Esophagus (tissue), 2 donors: ENCODE measurements around the gene RAB32. TPM values are rescaled to one million over a fixed set of nuclear protein-coding genes. Genes with fewer than 3 reads are reported as not detected.

ENCODE experiments used
- H3K27ac ChIP-seq, 2 donors: one replicate each; pipeline ENCODE4 v1.5.1; 2013; ENCODE audit warnings: low read depth in 2 of 2, mild to moderate bottlenecking in 2 of 2, inconsistent platforms in 1 of 2, low read length in 1 of 2, moderate library complexity in 1 of 2
- H3K27me3 ChIP-seq, 2 donors: one replicate each; pipeline ENCODE4 v1.6.1; 2013; ENCODE audit warnings: low read length in 2 of 2, control low read depth in 1 of 2, mild to moderate bottlenecking in 1 of 2; ENCODE audit not compliant: insufficient read depth in 2 of 2, control insufficient read depth in 1 of 2
- H3K36me3 ChIP-seq, 2 donors: one replicate each; pipeline ENCODE4 v1.6.1; 2013; ENCODE audit warnings: low read length in 1 of 2; ENCODE audit not compliant: control insufficient read depth in 2 of 2, insufficient read depth in 2 of 2
- H3K4me1 ChIP-seq, 2 donors: one replicate each; pipeline ENCODE4 v1.6.1; 2013; ENCODE audit warnings: low read length in 1 of 2; ENCODE audit not compliant: control insufficient read depth in 2 of 2, insufficient read depth in 2 of 2
- H3K4me3 ChIP-seq, 2 donors: one replicate each; pipeline ENCODE4 v1.5.1; 2013; ENCODE audit warnings: low read length in 2 of 2, mild to moderate bottlenecking in 2 of 2, low read depth in 1 of 2, moderate library complexity in 1 of 2
- H3K9me3 ChIP-seq, 2 donors: one replicate each; pipeline ENCODE4 v1.6.1; 2013; ENCODE audit warnings: mild to moderate bottlenecking in 2 of 2, low read depth in 1 of 2, low read length in 1 of 2, moderate library complexity in 1 of 2; ENCODE audit not compliant: control insufficient read depth in 2 of 2, insufficient read depth in 1 of 2
- WGBS, 2 donors: extraction: QIAGEN DNeasy Blood & Tissue Kit; methylation state at CpG; one replicate each; pipeline ENCODE4 v1.1.7; 2013; 5-methylcytosine and 5-hydroxymethylcytosine counted together
- polyA plus RNA-seq, 2 donors: library from polyadenylated mRNA; stranded (reverse); fragments of 200-250 nt; gene quantifications; one replicate each; pipeline ENCODE4 v1.2.3, GENCODE V29; 2013
- donor health status: healthy with polysubstance abuse.
- donor health status: Bipolar disorder and iron deficiency.

RAB32 gene
- polyA plus RNA-seq, 2 donors: 1.6 to 3.9 TPM

DNA sequence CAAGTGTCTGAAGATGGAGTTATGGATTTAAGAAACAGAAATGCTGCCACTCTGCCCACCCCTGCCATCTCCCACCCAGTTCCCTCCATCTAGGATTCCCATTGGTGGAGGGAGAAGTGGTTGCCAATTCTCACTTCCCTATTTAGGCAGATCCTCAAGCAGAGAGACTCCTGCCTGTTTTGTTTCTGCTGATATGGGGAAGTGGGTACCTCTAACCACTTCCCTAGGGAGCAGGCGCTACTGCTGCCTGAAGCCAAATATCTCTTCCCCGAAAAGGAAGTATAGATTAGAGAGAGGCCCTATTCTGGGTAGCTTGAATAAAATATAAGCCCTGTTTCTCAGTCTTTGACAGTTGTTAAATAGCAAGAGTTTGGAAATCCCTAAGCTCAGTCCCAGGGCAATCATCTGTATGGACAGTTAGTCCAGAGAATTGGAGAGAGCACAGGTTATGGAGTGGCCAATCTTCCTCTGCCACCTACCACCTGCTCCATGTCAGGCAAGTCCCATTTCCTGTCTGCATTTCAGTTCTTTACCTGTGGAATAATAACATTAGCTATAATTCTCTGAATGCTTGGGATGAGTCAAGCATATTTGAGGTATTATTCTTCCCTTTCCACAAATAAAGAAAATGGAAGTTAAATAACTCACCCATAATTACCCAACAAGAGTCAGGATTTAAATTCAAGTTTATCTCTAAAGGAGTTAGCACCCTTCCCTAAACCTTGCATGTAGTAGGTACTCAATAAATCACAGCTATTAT, 52.5 kb downstream of the RAB32 start:
- WGBS, 2 donors: 69 to 70% methylated on average over 2 of the region's 2 CpGs
- H3K27me3 ChIP-seq: no peaks in the 10 kb centered on the region
- no peak overlapping the region for H3K27ac ChIP-seq
- no peaks in the 10 kb centered on the region for H3K9me3 ChIP-seq
- peaks cover 0 to 6% of the 10 kb centered on the region in 2 donors for H3K4me1 ChIP-seq
- H3K36me3 ChIP-seq: no peaks in the 10 kb centered on the region
- H3K4me3 ChIP-seq: no peak overlapping the region

DNA sequence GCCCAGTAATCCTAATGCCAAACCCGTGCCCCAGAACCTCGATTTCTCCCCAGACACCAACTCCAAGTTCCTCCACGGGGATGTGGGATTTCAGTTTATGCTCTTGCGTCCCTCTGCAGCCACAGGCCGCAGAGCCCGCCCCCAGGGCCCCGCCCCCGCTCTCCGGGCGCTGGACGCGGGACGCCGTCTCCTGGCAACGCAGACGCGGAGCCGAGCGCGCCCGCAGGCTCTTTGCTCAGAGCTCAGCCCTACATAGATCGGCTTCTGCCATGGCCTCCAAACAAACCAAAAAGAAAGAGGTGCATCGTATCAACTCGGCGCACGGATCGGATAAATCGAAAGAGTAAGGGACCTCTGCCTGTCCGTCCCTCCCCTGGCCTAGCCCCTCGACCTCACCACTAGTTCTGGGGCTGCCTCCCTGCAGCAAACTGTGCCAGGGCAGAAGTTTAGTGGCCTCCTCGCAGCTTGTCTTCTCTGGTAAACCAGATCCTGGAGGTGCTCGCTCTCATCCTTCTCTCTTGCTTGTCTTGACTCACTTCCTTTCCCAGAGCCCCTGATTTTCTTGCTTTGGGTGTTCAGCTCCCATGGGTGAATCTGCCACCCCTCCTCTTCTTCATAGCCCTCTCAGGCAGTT, 55.3 kb downstream of the RAB32 start, which contains the start of gene ADGB:
ADGB (plus strand) TSS at position 201 of the 634 bp plus-strand sequence; CDS start at position 270, 69 bp downstream.
- Histone ChIP-seq H3K4me1 (peaks cover 0 to 6% of the 10 kb centered on the region in 2 donors), H3K27ac (no peak within 1 kb of the TSS), H3K4me3 (peak within 1 kb of the TSS; percentile 29 to 36), H3K36me3 (no peaks in the 10 kb centered on the region), H3K9me3 (no peaks in the 10 kb centered on the region), H3K27me3 (no peaks in the 10 kb centered on the region)
- 2 to 5% methylated on average over 32 of the region's 32 CpGs for WGBS, 2 donors

DNA sequence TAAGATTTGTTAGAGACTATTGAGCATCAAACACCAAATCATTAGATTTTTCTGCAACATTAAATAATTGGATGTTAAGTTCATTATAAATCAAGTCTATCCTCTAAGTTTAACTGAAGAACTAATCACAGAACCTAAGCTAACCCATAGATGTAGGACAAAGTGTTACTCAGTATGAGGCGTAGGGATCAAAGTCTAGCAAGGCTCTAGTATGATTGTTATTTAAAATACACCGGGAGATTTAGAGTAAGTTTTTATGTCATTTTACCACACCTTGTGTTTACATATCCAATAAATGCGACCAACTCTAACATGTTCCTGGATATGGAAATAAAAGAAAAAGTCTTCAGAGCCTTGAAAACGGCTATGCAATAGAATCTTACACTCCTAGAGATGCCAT, 57.7 kb downstream of the RAB32 start:
- no peaks in the 10 kb centered on the region for H3K27me3 ChIP-seq
- peaks cover 0 to 6% of the 10 kb centered on the region in 2 donors for H3K4me1 ChIP-seq
- no peaks in the 10 kb centered on the region for H3K9me3 ChIP-seq
- H3K36me3 ChIP-seq: no peaks in the 10 kb centered on the region
- H3K4me3 ChIP-seq: no peak overlapping the region
- 44 to 51% methylated on average over 4 of the region's 4 CpGs for WGBS, 2 donors
- no peak overlapping the region for H3K27ac ChIP-seq

DNA sequence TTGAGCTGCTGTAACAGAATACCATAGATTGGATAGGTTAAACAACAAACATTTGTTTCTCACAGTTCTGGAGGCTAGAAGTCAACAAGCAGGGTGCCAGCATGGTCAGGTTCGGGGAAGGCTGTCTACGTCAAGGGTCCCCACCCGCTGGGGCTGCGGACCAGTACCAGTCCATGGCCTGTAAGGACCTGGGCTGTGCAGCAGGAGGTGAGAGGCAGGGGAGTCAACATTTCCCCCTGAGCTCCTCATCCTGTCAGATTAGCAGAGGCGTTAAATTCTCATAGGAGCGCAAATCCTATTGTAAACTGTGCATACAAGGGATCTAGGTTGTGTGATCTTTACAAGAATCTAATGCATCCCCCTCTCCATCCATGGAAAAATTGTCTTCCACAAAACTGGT, 58.9 kb downstream of the RAB32 start:
- 47 to 57% methylated on average over 6 of the region's 6 CpGs for WGBS, 2 donors
- H3K27me3 ChIP-seq: no peaks in the 10 kb centered on the region

More for the DNA sequence above, 58.9 kb downstream of the RAB32 start:
- no peak overlapping the region for H3K4me3 ChIP-seq
- H3K27ac ChIP-seq: no peak overlapping the region
- H3K9me3 ChIP-seq: no peaks in the 10 kb centered on the region
- peaks cover 0 to 6% of the 10 kb centered on the region in 2 donors for H3K4me1 ChIP-seq
- no peaks in the 10 kb centered on the region for H3K36me3 ChIP-seq

Other genes starting within 250 kb of the RAB32 start
- not detected for gene ADGB, start 55.1 kb downstream of the RAB32 start, polyA plus RNA-seq